ENCODE measurements around the gene ATP5F1B.
A peak's percentile ranks its signal among the peaks of the same experiment; 100 is the strongest.

ATP5F1B gene

GRCh38 chr12:56682323-56682722 is 36.5 kb upstream of the ATP5F1B start:
- peaks cover 81% of the 10 kb centered on the region for H3K36me3 ChIP-seq (ENCODE audit: insufficient read depth, low read length)
- no peaks in the 10 kb centered on the region for H3K9me3 ChIP-seq (ENCODE audit: insufficient read depth, low read length, severe bottlenecking)
- ATAC-seq (ENCODE audit: insufficient read depth, low read depth) (no peak), DNase-seq (peak; percentile 3)
- no peak for TF ChIP-seq EZH2 (IDR thresholded peaks at IDR 0.05; ENCODE audit: borderline replicate concordance, low read depth, low read length, severe bottlenecking)
- no peak for TF ChIP-seq CTCF (IDR thresholded peaks at IDR 0.05; ENCODE audit: borderline replicate concordance, extremely low read depth, low read length, poor library complexity, severe bottlenecking)
- no peak overlapping the region for H2AFZ ChIP-seq (ENCODE audit: low read depth, low read length)
- H3K27me3 ChIP-seq (ENCODE audit: insufficient read depth, low read length, poor library complexity) = no peaks in the 10 kb centered on the region
- peaks cover 89% of the 10 kb centered on the region for H4K20me1 ChIP-seq (ENCODE audit: insufficient read depth, low read length)
- peaks cover 71% of the 10 kb centered on the region for H3K4me1 ChIP-seq (ENCODE audit: insufficient read depth, low read length)
- H3K4me2 ChIP-seq (ENCODE audit: insufficient read depth, low read length) = peak overlapping the region; percentile 45; the same call in 1 of the 2 replicates
- H3K27ac ChIP-seq (ENCODE audit: low read length) = no peak overlapping the region
- H3K4me3 ChIP-seq (ENCODE audit: low read depth in 1 of 2, low read length in 2 of 2) = no peak overlapping the region
- peak overlapping the region; percentile 17; the same call in 1 of the 2 replicates for H3K9ac ChIP-seq (ENCODE audit: low read depth, low read length)
- peaks cover 99% of the 10 kb centered on the region for H3K79me2 ChIP-seq (ENCODE audit: insufficient read depth, low read length)

- ATAC-seq (ENCODE audit: insufficient read depth, low read depth) (no peak), DNase-seq (peak; percentile 4)
- no peaks in the 10 kb centered on the region for H3K9me3 ChIP-seq (ENCODE audit: insufficient read depth, low read length, severe bottlenecking)
- H3K4me3 ChIP-seq (ENCODE audit: low read depth in 1 of 2, low read length in 2 of 2) = no peak overlapping the region
- H3K79me2 ChIP-seq (ENCODE audit: insufficient read depth, low read length) = peaks cover 99% of the 10 kb centered on the region
- no peaks in the 10 kb centered on the region for H3K27me3 ChIP-seq (ENCODE audit: insufficient read depth, low read length, poor library complexity)
- H3K27ac ChIP-seq (ENCODE audit: low read length) = no peak overlapping the region
- TF ChIP-seq CTCF (IDR thresholded peaks at IDR 0.05; ENCODE audit: borderline replicate concordance, extremely low read depth, low read length, poor library complexity, severe bottlenecking) (no peak), EZH2 (IDR thresholded peaks at IDR 0.05; ENCODE audit: borderline replicate concordance, low read depth, low read length, severe bottlenecking) (no peak)
- H4K20me1 ChIP-seq (ENCODE audit: insufficient read depth, low read length) = peaks cover 96% of the 10 kb centered on the region
- H3K4me1 ChIP-seq (ENCODE audit: insufficient read depth, low read length) = peaks cover 55% of the 10 kb centered on the region
- peak overlapping the region; percentile 23; the same call in 1 of the 2 replicates for H3K4me2 ChIP-seq (ENCODE audit: insufficient read depth, low read length)
- H2AFZ ChIP-seq (ENCODE audit: low read depth, low read length) = no peak overlapping the region
- peaks cover 87% of the 10 kb centered on the region for H3K36me3 ChIP-seq (ENCODE audit: insufficient read depth, low read length)
- no peak overlapping the region for H3K9ac ChIP-seq (ENCODE audit: low read depth, low read length)
Measured at GRCh38 chr12:56679883-56680575, 34.2 kb upstream of the ATP5F1B start.

DNA sequence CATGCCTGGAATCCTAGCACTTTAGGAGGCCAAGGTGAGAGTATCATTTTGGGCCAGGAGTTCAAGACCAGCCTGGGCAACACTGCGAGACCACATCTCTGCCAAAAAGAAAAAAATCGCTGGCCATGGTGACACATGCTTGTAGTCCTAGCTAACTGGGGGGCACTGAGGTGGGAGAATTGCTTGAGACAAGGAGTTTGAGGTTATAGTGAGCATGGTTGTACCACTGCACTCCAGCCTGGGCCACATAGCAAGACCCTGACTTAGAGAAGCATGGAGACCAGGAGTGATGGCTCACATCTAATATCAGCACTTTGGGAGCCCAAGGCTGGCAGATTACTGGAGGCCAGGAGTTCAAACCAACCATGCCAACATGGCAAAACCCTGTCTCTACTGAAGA is 33.1 kb upstream of the ATP5F1B start:
- H3K27me3 ChIP-seq (ENCODE audit: insufficient read depth, low read length, poor library complexity) = no peaks in the 10 kb centered on the region
- 0 out of 2 replicates have a peak overlapping the region, but pooled peaks have one; percentile 6 for H3K4me2 ChIP-seq (ENCODE audit: insufficient read depth, low read length)
- H3K27ac ChIP-seq (ENCODE audit: low read length) = no peak overlapping the region
- no peak overlapping the region for H2AFZ ChIP-seq (ENCODE audit: low read depth, low read length)
- H3K4me3 ChIP-seq (ENCODE audit: low read depth in 1 of 2, low read length in 2 of 2) = no peak overlapping the region
- peaks cover 99% of the 10 kb centered on the region for H3K79me2 ChIP-seq (ENCODE audit: insufficient read depth, low read length)
- H3K9ac ChIP-seq (ENCODE audit: low read depth, low read length) = no peak overlapping the region
- DNase-seq = peak; percentile 5
- H3K4me1 ChIP-seq (ENCODE audit: insufficient read depth, low read length) = peaks cover 48% of the 10 kb centered on the region
- peaks cover 95% of the 10 kb centered on the region for H4K20me1 ChIP-seq (ENCODE audit: insufficient read depth, low read length)
- H3K36me3 ChIP-seq (ENCODE audit: insufficient read depth, low read length) = peaks cover 84% of the 10 kb centered on the region
- H3K9me3 ChIP-seq (ENCODE audit: insufficient read depth, low read length, severe bottlenecking) = no peaks in the 10 kb centered on the region
- TF ChIP-seq EZH2 (IDR thresholded peaks at IDR 0.05; ENCODE audit: borderline replicate concordance, low read depth, low read length, severe bottlenecking) (no peak), CTCF (IDR thresholded peaks at IDR 0.05; ENCODE audit: borderline replicate concordance, extremely low read depth, low read length, poor library complexity, severe bottlenecking) (no peak)
- no peak for ATAC-seq (ENCODE audit: insufficient read depth, low read depth)
